GM18868 (cell line): ENCODE results near the gene SCPEP1.
A peak's percentile ranks its signal among the peaks of the same experiment; 100 is the strongest.
"Not testable (repeated sequence)": the region's sequence is repeated elsewhere in the genome, so short reads cannot be mapped to it uniquely, and the experiment has no call there.

ENCODE experiments used
- ATAC-seq: cut with Tn5 transposase; IDR thresholded peaks from one replicate; pipeline ENCODE4 v1.9.1; 2021; ENCODE audit warnings: mild to moderate bottlenecking, moderate library complexity; ENCODE audit not compliant: unreplicated experiment

SCPEP1 gene, protein sequence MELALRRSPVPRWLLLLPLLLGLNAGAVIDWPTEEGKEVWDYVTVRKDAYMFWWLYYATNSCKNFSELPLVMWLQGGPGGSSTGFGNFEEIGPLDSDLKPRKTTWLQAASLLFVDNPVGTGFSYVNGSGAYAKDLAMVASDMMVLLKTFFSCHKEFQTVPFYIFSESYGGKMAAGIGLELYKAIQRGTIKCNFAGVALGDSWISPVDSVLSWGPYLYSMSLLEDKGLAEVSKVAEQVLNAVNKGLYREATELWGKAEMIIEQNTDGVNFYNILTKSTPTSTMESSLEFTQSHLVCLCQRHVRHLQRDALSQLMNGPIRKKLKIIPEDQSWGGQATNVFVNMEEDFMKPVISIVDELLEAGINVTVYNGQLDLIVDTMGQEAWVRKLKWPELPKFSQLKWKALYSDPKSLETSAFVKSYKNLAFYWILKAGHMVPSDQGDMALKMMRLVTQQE

DNA sequence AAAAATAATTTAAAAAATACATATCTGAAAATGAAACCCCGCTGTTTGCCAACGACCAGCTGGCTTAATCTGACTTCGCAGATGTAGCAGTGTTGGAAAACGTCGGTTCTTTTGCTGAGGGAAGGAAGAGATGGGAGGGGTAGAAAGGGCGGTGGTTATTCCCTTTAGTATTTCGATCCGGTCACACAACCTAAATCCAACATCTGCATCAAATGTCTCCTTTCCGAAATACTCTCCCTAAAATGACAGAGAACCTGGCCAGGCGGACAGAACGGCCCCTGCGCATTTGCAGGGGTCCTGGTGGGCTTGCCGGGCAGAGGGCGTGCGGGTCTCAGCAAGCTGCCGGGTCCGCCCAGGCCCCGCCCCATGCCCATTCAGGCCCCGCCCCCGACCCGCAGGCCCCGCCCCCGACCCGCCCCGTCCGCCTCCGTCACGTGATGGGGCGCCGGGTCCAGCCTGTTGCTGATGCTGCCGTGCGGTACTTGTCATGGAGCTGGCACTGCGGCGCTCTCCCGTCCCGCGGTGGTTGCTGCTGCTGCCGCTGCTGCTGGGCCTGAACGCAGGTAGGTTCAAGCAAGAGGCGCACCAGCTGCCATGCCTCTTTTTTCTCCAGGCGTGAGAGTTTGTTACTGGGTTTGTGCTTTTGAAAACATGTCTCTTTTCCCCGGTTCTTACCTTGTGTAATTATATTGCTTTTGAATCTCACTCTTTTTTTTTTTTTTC lies at the start of gene SCPEP1:
Gene SCPEP1, plus strand, starts transcription at position 459 of the 723 bp plus-strand sequence. Its CDS starts 29 bp downstream, at position 488.
- peak; percentile 69 for ATAC-seq

DNA sequence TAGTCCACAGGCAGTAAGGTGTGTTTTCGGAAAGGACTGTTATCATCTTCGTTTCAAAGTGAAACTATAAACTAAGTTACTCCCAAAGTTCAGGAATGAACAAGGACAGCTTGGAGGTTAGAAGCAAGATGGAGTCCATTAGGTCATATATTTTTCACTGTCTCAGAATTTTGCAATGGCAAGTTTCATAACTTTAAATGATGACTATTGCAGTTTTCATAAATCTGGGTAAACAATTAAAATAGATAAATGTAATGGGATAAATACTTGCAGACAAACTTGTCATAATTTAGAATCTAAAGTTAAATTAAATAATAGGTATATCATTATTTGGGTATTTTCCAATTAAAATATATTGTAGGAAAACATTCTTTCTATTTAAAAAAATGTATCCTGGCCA lies 49.3 kb upstream of the SCPEP1 start:
- no peak for ATAC-seq

DNA sequence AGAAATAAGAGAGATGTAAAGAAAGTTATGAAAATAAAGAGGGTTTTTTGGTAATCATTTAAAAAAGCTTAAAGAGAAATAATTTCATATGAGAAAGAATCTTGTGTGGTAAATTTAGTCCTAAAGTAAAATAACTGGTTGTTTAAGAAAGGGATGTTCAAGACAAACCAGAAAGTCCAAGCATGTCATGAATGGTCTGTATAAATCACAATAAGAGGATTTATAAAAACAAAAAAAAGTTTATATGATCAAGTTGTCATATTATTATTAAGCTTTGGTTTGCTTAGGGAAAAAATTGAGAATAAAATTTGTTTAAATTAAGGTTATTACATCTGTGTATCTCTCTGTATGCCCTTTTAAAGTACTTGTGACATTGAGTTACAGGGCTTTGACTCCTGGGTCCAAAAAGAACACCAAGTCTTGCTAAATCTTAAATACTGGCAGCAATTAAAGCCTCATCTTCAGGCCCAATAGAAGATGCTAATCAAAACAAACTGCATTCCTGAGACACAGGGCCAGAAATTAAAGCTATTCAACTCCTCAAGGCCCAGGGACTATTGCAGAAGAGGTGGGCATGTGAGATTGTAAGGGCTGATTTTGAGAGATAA lies 48.5 kb upstream of the SCPEP1 start:
- ATAC-seq, result no peak

DNA sequence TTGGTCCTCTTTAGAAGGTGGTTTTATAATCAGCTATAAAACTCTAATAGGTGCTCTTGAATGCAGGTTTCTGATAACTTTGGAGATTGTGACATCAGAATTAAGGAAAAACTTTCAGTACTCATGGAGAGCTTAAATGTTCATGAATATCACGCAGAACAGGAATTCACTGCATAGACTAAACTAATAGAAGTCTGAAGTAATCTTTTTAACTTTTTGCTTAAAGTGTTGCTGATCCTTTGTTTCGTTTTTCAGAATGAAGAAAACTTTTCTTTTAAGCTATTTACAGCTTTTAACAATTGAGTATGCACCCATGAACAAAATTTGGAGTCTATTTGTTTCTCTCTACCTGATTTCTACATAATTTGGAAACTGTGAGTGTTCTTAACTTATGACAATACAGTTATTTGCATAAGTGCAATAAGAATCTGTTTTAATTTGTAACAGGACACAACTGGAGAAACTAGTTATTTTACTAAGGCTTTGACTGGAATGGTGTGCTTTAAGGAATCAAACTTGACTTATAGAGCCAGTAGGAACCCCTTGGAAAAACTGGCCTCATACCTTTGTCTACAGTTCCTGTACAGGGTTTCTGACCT lies 47.1 kb upstream of the SCPEP1 start:
- ATAC-seq, result no peak

DNA sequence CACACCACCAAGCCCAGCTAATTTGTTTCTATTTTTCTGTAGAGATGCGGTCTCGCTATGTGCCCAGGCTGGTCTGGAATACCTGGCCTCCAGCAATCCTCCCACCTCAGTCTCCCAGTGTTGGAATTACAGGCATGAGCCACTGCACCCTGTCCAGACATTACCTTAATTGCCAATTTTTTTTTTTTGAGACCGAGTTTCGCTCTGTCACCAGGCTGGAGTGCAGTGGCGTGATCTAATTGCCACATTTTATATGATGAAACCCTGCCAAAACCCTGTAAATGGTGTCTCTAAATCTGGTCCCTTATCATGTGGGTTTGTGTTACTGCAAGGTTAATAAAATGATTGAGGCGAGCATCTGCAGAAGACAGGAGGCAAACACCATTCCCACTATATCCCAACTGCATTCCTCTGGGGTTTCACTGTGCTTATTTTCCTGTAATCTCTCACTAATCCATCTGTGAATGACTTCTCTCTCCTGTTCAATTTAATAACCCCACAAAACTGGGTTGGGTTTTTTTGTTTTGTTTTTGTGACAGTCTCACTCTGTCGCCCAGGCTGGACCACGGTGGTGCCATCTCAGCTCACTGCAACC lies 44.7 kb upstream of the SCPEP1 start:
- ATAC-seq, result no peak

DNA sequence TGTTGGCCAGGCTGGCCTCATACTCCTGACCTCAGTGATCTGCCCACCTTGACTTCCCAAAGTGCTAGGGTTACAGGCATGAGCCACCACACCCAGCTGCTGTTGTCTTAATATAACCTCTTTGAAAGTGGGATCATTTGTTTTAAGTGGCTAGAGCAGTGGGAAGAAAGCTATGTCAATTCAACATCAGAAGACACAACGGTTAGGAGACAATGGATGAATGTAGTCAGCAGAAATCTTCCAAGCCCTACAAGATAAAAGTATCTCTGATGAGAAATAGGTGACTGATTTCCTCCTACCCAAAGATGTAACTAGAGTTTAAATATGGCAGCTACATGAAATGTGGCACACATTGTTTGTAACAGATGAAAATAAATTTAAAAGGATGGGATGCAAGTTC lies 44.1 kb upstream of the SCPEP1 start:
- no peak for ATAC-seq

DNA sequence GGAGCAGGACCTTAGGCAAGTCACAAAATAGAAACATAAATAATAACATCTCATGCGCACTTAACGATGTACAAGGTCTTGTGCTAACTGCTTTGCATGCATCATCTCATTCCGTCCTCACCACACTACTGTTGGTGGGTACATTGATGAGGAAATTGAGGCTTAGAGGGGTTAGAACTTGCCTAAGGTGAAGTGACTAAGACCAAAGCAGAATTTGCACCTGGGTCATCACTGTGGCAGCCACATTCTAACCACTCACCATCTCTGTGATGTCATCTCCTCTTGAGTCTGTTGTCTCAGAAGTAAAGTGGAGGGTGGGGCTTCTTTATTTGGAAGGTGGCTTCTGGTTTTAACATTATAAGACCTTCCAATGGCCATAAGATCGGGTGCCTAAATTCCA lies 43.7 kb upstream of the SCPEP1 start:
- ATAC-seq, result no peak

DNA sequence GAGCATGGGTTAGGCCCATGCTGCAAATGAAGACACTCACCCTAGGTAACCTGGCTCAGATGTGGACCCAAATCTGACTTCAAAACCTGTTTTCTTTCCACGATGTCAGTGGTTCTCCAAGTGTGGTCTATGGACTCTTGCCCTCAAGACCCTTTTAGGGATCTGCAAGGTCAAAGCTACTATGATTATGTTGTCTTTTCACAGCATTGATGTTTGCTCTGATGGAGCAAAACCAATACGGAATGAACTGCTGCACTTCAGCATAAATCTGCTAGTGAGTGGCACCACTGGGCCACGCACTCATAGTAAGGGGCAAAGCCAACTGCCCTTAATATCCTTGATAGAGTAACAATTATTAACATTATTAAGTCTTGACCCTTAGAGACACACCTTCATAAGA lies 42.5 kb upstream of the SCPEP1 start:
- ATAC-seq, result no peak

DNA sequence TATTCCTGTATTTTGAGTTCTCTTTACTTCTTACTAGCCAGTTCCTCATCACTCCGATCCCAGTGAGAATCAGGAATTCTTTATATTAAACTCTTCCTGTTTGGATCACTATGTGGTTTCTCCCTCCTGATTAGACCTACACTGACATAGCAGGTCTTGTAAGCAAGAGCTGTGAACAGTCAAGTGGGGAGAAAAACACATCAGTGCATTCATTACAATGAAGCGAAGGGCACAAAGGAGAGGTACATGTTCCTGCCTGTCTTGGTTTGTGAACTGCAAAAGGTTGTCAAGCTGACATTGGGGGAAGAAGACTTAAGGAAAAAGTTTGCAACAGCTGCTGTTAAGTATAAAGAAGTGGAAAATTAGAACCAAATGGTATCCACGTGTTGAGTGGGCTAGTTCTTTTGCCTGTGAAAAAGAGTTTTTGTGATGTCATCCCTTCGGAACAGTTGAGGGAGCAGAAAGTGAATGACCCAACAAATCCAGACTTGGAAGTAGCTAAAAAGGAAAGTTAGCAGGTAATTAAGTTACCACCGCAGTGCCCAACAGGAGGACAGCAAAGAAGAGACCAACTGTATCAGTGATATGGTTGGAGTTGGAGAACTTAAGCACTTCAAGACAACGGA lies 41.1 kb upstream of the SCPEP1 start:
- no peak for ATAC-seq

DNA sequence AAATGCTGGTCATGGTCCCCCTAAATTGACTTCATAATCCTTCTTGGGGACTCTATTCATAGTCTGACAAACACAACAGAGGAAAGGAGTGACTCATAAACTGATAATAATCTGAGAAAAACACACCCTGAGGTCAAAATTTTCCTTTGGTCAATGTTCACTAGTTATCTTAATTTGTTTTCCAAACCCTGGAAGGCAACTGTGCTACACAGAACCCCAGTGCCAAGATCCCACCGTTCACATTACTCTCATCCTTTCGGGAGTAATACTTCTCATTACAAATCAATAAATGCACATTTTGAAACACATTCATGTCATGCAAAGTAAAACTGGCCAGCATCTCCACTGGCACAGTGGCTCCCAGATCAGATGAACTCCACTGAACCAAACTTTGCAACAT lies 40.2 kb upstream of the SCPEP1 start:
- no peak for ATAC-seq

DNA sequence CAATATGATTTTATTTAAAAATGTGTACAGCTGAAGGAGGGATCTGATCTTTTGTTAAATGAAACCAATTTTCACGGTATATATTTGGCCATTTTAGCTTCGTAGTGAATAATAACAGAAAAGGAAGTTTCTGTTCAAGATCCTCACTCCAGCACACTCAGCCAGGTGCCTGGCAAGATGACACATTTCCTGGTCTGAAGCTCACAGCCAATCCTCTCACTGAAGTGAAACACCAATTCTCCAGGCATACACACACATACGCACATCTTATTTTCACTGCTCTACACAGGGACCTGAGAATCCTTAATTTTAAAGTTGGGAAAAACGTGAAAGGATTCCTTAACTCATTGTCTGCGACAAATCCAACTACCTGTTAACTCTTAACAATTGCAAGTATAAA lies 39.7 kb upstream of the SCPEP1 start:
- ATAC-seq, result not testable (repeated sequence)

DNA sequence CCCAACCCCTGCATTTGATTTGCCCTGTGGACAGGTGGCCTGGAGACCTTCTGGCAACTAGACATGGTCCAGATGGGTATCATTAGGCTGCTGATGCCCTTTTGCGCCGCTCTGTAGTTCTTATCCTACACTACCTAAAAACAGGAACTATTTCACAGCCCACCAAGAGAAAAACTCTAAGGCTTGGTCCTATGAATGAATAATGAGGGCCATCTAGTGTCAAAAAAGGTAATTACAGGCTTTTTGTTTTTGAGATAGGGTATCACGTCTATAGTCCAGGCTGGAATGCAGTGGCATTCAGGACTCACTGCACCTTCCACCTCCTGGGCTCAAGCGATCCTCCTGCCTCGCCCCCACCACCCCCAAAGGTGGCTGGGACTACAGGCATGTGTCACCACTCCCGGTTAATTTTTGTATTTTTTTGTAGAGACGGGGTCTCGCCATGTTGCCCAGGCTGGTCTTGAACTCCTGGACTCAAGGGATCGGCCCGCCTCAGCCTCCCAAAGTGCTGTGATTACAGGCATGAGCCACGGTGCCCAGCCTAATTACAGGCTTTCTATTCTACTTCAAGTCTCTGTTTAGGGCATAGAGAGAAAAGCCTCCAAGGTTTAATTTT lies 38.0 kb upstream of the SCPEP1 start:
- ATAC-seq, result peak; percentile 76

DNA sequence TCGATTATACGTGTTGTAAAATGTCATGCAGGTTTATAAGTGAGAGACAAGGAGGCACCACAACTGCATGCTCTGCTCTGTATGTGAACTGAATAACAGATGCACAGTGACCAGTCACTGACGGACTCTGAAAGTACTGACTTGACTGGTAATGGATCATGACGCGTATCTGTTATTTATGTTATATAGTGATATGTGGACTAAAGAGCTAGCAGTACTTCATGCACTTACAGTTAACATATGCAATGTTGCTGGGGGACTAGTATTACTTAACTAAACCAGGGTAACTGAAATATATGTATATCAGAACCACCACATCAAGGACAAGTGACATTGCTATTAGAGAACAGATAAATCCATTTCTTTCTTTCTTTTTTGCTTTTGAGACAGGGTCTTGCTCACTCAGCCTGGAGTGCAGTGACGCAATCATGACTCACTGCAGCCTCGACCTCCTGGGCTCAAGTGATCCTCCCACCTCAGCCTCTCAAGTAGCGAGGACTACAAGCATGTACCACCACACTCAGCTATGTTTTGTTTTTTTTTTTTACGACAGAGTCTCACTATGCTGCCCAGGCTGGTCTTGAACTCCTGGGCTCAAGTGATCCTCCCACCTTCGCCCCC lies 34.3 kb upstream of the SCPEP1 start:
- no peak for ATAC-seq

DNA sequence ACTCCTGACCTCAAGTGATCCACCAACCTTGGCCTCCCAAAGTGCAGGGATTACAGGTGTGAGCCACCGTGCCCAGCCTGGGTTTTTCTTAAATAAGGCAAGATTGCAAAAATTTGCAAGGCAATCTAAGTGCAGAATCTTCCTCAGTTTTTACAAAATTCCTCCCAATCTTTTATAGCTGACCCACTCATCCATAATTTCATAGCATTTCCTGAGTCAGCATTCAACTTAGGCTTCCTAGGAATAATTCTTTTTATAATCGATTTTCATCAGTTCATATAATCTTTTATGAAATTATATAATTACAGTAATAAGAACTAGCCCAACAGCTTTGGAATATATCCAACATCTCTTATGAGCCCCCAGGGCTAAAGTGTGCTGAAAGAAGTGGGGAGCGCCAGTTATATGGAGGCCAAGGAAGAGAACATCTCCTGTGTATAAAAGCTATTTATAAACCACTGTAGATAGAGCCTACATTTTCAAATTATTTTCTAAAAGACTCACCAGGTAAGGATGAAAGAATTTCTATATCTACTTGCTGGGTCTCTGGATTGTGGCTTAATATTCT lies 31.9 kb upstream of the SCPEP1 start:
- ATAC-seq, result no peak

DNA sequence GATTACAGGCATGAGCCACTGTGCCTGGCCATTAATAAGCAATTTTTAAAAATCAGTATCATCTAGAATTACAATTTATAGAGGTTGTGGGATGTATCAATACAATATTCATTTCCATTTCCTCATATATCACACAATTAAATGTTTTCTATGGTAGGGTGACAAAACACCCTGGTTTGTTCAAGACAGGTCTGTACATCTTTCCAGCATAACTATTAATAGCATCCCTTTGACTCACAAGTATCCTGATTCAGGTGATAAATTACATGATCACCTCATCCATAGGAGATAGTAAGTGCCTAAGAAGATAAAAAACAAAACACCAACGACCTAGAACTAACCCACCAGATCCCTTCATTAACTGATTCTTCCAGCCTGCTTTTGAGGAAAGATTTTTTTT lies 30.2 kb upstream of the SCPEP1 start:
- no peak for ATAC-seq

DNA sequence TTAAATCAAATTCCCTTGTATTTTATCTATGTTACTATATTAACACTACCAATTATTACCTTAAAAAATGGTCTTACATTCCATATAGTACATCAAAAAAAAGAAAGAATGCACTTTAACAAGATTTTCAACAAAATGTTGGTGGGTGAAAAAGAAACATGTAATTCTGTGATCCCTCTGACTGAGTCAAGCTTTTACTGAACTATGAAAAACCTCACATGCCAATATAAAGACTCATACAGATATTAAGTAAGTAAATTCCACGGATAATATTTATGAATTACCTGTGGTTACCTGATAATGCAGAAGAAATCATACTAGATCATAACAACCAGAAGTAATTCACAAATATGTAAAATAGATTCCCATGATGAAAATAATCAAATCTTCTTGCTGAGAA lies 29.4 kb upstream of the SCPEP1 start:
- ATAC-seq, result no peak

DNA sequence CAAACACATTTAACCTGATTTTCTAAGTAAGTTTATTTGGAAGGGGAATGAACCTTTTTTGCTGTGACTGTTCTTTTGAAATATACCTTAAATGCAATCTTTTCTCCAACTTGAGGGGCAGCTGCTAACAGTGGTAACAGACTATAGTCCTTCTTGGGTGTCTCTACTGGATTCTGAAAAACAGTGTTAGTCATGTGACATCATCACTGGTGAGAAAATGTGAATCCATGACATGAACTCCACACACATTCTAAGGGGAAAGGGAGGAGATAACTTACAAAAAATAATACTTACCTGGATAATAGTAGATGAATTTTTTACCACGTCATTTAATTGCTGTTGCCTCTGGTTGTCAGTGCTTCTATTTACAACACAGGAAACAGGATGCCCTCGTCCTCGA lies 28.3 kb upstream of the SCPEP1 start:
- no peak for ATAC-seq

DNA sequence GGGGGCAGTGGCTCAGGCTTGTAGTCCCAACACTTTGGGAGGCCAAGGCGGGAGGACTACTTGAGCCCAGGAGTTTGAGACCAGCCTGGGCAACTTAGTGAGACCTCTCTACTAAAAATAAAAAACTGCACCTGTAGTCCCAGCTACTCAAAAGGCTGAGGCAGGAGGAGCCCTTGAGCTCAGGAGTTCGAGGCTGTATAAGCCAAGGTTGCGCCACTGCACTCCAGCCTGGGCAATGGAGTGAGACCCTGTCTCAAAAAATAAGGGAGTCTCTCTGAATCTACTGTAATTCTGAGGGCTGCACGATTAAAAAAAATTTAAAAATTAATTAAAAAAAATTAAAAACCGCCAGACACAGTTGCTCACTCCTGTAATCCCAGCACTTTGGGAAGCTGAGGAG lies 20.9 kb upstream of the SCPEP1 start:
- no peak for ATAC-seq
